NCI-H2029 (cell line): Measurements from ENCODE around the gene C1GALT1.
A peak's percentile ranks its signal among the peaks of the same experiment; 100 is the strongest.
"Not testable (repeated sequence)": the region's sequence is repeated elsewhere in the genome, so short reads cannot be mapped to it uniquely, and the experiment has no call there.

Experiments
- DNase-seq: peaks from one replicate; lab custom pipeline; 2025; lab: John Stamatoyannopoulos, UW

Gene C1GALT1

DNA sequence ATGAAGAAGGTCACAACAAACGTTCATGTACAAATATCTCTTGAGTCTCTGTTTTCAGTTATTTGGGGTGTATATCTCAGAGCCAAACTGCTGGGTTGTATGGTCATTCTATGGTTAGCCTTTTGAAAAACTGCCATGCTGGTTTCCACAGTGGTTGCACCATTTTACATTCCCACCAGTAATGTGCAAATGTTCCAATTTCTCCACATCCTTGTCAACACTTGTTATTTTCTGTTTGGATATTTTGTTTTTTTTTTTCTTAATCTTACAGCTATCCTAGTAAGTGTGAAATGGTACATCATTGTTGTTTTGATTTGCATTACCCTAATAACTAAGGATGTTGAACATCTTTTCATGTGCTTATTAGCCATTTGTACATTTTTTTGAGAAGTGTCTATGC lies 13.0 kb upstream of the C1GALT1 start:
- no peak for DNase-seq

DNA sequence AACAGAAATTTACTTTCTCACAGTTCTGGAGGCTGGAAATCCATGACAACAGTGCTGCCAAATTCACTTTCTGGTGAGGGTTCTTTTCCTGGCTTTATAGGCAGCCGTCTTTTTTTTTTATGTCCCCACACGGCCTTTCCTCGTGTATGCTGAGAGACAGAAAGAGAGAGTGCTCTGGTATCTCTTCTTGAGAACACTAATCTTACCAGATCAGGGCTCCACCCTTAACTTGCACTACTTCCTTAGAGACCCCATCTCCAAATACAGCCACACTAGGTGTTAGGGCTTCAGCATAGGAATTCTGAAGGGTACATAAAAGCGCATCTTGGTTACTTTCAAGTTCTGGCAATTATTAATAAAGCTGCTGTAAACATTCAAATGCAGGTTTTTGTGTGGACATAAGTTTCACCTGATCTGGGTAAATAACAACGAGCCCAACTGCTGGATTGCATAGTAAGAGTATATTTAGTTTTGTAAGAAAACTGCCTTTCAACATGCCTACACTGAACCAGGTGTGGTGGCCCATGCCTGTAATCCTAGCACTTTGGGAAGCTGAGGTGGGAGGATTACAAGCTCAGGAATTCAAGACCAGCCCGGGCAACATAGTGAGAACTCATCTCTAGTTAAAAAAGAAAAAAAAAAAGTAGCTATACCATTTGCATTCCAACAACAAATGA lies 8.2 kb upstream of the C1GALT1 start:
- no peak for DNase-seq

GRCh38 chr7:7175075-7175695 lies 7.2 kb upstream of the C1GALT1 start:
- DNase-seq = no peak

GRCh38 chr7:7176406-7177043 lies 5.8 kb upstream of the C1GALT1 start:
- DNase-seq = no peak

- no peak for DNase-seq
These were observed 5.3 kb upstream of the C1GALT1 start for GRCh38 chr7:7177044-7177517.

DNA sequence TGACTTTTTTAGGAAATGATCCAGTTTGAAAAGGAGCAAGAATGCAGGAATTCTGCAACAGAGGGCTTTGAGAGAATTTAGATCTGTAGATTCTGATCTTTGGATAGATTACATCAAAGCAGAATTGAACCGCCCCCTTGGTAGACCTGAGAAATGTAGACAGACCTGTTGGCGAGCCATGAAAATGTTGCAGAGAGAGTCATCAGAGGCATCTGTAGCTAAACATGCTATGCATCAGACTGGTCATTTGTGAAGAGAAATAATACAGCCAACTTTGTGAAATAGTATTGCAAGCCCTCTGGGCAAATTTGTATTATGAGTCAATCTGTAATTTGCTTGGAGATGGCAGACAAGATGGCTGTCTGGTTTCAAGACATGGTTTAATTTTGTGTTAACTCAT lies 4.3 kb upstream of the C1GALT1 start:
- DNase-seq = no peak

- no peak for DNase-seq
These were observed 3.4 kb upstream of the C1GALT1 start for GRCh38 chr7:7178906-7179305.

DNA sequence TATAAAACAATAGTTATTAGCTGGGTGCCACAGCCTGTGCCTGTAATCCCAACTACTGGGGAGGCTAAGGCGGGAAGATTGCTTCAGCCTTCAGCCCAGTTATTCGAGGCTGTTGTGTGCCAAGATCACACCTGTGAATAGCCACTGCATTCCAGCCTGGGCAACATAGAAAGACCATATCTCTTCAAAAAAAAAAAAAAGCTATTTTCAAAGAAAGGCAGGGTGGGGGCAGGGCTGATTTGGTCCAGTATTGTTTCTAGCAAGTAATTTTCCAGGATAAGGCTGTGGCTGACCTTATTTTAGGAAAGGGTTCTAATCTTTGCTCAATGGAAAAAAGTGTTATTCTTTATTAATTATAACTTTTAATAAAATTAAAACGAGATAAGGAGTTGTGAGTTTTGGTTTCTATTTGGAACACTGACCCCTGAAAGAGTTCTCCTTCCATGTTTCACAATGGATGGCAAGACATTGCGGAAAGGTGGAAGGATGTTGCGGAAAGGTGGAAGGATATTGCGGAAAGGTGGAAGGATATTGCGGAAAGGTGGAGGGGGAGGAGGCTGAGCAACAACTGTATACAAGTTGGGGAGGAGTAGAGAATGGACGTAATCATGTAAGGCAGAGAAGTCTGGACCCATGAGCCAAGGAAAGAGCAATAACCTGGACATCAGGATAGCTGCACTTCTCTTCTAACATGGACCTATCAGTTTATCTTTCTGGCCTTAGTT lies 1.5 kb upstream of the C1GALT1 start:
- no peak for DNase-seq

- peak; percentile 36 for DNase-seq
These were observed 707 bp upstream of the C1GALT1 start for GRCh38 chr7:7181519-7182155.

GRCh38 chr7:7183061-7183837 lies 905 bp downstream of the C1GALT1 start:
- DNase-seq = no peak

- DNase-seq = no peak
These were observed 1.6 kb downstream of the C1GALT1 start for GRCh38 chr7:7183838-7184463.

DNA sequence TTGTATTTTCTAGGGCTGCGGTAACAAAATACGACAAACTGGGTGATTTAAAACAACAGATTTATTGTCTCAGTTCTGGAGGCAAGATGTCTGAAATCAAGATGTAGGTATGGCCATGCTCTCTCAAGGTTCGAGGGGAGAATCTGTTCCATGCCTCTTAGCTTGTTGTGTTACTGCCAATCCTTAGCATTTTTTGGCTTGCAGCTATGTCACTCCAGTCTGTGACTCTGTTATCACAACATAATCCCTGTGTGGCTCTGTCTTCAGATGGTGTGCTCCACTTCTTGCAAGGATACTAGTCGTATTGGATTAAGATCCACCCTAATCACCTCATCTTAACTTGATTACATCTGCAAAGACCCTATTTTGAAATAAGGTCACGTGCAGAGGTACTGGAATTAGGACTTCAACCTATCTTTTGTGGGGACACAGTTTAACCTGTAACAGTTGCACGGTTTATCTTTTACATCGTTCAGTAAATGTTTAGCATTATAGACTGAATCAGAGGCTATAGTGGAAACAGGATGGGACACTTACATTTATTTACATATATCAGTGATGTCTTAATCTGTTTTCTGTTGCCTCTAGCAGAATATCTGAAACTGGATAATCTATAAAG lies 3.1 kb downstream of the C1GALT1 start:
- no peak for DNase-seq

GRCh38 chr7:7188091-7188490 lies 5.7 kb downstream of the C1GALT1 start:
- no peak for DNase-seq

DNA sequence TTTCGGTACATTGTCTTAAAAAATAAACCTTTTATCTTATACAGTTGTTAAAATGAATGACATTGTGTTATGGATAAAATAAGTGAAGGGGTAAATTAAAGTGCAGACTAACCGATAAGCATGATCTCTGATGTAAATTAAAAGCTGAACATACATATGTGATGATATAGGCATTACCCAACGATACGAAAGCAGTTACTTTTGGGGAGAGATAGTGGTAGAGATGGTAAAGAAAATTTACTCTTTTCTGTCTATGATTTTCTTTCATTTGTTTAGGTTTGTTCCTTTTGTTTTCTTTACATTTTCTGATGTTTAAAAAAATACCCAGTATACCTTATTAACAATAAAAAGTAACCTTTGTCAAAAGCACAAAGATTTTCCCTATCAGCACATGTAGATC lies 6.4 kb downstream of the C1GALT1 start:
- no peak for DNase-seq

DNA sequence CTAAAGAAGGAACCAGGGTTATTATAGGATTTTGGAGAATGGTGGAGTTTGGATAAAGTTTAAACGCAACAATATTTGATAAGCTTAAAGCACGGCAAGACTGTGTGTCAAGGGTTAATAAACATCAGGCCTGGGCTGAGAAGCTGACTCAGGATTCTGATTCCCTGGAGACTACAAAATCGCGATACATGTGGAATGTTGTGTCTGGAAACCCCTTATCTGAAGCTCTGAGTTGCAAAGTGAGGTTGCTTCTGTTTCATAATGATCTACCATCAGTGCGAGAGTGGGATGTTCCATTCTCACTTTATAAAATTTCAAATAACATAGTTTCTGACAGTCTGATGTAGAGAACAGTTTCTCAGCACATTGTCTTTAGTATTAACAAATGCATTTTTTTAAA lies 7.8 kb downstream of the C1GALT1 start:
- DNase-seq = no peak

DNA sequence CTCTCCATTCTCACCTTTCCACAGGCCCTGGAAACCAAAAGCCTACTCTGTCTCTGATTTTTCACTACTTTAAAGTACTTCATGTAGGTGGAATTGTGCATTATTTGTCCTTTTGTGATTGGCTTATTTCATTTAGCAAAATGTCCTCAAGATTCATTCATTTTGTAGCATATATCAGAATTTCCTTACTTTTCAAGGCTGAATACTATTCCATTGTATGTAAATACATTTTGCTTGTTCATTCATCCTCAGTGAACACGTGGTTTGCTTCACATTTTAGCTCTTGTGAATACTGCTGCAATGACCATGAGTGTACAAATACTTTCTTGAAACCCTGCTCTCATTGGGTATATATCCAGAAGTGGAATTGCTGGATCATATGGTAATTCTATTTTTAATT lies 8.8 kb downstream of the C1GALT1 start:
- DNase-seq = no peak

DNA sequence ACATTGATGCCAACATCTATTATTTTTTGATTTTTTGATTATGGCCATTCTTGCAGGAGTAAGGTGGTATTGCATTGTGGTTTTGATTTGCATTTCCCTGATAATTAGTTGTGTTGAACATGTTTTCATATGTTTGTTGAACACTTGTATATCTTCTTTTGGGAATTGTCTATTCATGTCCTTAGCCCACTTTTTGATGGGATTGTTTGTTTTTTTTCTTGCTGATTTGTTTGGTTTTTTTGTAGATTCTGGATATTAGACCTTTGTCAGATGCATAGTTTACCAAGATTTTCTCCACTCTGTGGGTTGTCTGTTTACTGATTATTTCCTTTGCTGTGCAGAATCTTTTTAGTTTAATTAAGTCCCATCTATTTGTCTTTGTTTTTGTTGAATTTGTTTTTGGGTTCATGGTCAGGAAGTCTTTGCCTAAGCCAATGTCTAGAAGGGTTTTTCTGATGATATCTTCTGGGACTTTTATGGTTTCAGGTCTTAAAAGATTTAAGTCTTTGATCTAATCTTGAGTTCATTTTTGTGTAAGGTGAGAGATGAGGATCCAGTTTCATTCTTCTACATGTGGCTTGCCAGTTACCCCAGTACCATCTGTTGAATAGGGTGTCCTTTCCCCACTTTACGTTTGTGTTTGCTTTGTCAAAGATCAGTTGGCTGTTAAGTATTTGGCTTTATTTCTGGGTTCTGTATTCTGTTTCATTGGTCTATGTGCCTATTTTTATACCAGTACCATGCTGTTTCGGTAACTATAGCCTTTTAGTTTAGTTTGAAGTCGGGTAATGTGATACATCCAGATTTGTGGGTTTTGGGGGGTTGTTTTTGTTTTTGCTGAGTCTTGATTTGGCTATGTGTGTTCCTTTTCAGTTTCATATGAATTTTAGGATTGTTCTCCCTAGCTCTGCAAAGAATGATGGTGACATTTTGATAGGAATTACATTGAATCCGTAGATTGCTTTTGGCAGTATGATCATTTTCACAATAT lies 10.7 kb downstream of the C1GALT1 start:
- DNase-seq = not testable (repeated sequence)

DNA sequence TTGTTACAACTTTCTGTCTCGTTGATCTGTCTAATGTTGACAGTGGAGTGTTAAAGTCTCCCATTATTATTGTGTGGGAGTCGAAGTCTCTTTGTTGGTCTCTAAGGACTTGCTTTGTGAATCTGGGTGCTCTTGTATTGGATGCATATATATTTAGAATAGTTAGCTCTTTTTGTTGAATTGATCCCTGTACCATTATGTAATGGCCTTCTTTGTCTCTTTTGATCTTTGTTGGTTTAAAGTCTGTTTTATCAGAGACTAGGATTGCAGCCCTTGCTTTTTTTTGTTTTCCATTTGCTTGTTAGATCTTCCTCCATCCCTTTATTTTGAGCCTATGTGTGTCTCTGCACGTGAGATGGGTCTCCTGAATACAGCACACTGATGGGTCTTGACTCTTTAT lies 17.2 kb downstream of the C1GALT1 start:
- not testable (repeated sequence) for DNase-seq

DNA sequence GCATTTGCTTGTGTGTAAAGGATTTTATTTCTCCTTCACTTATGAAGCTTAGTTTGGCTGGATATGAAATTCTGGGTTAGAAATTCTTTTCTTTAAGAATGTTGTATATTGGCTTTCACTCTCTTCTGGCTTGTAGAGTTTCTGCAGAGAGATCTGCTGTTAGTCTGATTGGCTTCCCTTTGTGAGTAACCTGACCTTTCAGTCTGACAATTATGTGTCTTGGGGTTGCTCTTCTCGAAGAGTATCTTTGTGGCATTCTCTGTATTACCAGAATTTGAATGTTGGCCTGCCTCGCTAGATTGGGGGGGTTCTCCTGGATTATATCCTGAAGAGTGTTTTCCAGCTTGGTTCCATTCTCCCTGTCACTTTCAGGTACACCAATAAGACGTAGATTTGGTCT lies 17.9 kb downstream of the C1GALT1 start:
- DNase-seq = not testable (repeated sequence)
